Inflammatory macrophage treated with lipopolysaccharide for 1 hour (primary cell): Measurements from ENCODE around the gene MINDY4.

ENCODE experiments used
- DNase-seq, 2 donors: peaks; one replicate each; pipeline ENCODE4 v3.0.0-alpha.2; 2020 to 2022

MINDY4 gene

GRCh38 chr7:30906515-30907240, 135.5 kb downstream of the MINDY4 start:
- no peak for DNase-seq

- DNase-seq: no peak
These were observed 136.5 kb downstream of the MINDY4 start for GRCh38 chr7:30907527-30908267.

- no peak for DNase-seq
These were observed 137.5 kb downstream of the MINDY4 start for GRCh38 chr7:30908681-30909080.

DNA sequence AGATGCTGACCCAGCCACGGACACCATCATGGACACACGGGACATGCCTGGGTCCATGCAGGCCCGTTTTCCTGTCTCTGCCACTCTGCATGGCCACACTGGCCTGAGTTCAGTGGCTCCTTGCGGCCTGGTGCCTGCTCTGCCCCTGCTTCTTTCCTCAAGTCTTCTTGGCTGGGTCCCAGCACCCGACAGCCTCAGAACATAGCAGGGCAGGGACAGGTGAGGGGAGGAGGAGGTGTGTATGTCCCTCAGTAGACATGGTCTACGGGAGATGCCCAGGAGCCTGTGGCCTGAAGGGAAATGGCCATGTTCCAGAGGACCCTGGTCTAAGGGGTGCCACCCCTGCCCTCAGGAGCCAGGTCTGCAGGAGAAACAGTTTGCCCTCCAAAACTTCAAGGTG, 138.2 kb downstream of the MINDY4 start:
- no peak for DNase-seq

- no peak for DNase-seq
These were observed 139.3 kb downstream of the MINDY4 start for GRCh38 chr7:30910411-30911073.

DNA sequence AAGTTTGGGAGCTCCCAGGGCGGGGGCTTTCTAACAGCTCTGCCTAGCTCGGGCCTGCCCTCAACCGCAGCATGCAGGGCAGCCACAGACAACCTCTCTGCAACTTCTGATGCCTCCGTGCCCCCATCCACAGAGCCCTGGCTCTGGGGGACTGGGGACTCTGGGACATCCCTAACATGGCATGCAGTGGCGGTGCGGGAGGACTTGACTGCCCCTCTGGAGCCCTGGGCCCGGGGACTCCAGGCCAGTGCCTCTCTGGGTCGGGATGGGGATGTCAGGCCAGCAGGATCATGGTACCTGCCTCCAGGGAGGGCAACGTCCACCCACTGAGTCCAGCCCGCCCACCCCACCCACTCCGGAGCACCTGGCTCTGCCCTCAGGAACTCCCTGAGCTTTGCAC, 139.9 kb downstream of the MINDY4 start:
- no peak for DNase-seq

DNA sequence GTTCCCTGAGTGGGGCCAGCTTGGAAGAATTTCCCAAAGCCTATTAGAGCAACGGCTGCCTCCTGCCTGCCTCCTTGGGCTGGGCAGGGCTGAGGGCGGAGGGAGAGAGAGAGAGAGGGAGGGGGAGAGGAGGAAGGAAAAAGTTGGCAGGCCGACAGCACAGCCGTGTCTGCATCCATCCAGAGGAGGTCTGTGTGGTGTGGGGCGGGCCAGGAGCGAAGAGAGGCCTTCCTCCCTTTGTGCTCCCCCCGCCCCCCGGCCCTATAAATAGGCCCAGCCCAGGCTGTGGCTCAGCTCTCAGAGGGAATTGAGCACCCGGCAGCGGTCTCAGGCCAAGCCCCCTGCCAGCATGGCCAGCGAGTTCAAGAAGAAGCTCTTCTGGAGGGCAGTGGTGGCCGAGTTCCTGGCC, 140.3 kb downstream of the MINDY4 start, which contains the start of gene AQP1:
Gene AQP1, plus strand, starts transcription at position 293 of the 409 bp plus-strand sequence. Its CDS starts 57 bp downstream, at position 350.
- no peak for DNase-seq

DNA sequence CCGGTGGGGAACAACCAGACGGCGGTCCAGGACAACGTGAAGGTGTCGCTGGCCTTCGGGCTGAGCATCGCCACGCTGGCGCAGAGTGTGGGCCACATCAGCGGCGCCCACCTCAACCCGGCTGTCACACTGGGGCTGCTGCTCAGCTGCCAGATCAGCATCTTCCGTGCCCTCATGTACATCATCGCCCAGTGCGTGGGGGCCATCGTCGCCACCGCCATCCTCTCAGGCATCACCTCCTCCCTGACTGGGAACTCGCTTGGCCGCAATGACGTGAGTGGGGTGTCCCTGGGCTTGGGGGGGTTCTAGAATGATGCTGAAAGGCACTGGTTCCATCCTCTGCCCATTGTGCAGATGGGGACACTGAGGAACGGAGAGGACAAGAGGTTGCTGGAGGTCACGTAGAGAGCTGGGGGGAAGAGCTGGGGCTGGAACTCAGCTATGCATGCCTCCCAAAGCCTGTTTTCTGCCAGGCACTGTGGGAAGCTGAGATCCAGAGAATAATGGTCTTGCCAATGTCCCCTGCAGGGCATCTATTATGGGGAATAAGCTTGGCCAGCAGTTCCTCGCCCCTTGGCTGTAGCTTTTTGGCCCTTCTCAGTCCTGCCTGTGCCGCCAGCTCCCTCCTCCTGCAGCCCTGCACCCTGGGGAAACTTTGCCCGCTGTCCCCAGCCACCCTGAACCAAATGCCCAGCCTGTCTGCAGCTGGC, 141.0 kb downstream of the MINDY4 start:
- no peak for DNase-seq

DNA sequence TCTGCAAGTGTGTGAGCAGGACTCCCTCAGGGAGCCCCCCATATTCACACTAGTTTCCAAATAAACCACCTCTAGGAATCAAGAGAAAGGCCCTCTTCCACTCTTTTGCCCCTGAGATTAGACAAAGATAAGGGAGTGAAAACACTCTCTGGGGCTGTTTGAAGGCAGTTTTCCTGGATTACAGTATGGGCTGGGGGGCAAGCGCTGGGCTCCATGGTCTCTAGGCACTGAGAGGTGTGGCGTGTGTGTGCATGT, 141.4 kb downstream of the MINDY4 start:
- DNase-seq: no peak

- no peak for DNase-seq
These were observed 142.0 kb downstream of the MINDY4 start for GRCh38 chr7:30912986-30913811.

DNA sequence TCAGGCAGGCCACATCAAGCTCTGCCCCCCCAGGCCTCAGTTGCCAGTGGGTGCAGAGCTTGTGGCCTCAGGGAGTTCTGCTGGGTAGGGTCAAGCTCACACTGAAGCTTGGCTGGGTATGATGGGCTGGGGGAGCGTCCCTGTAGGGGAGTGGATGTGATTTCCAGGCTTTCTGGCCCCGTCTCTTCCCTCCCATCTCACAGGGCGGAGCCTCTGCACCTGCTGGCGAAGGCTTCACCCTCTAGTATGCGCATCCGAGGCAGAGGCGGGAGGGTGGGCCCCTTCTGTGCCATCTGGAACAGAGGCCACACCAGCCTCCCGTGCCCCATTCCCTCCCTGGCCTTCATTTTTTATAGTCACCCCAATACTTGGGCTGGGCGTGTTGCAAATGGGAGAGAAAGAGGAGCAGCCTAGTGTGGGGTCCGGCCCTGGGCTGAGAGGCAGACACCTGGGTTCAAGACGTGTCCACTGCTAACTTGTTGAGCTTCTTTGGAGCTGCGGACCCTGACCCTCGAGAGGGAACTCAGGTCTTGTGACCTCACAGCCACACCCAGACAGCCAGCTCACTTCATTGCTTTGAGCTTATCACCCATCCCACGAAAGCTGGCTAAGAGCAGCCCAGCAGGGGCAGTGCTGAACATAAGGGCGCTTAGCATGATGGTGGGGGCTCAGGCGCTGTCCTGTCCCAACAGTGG, 142.8 kb downstream of the MINDY4 start:
- DNase-seq: no peak

DNA sequence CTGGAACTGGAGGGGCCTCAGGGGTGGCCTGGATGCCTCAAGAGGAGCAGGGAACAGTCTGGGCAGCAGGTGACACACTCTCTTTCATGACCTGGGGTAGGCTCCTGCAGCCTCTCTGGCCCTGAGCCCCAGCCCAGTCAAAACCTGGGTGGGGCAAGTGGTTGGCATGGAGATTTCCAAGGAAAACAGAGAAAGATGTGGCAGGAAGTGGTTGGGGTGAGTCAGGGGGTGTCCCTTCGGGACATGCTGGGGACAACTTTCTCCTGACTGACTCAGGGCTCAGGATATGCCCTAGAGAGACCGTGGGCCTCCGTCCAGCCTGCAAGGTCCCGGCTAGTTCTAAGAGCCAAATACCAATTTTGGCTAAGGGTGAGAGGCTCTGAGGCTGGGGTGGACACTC, 143.4 kb downstream of the MINDY4 start:
- no peak for DNase-seq

- no peak for DNase-seq
These were observed 143.9 kb downstream of the MINDY4 start for GRCh38 chr7:30915005-30915601.

GRCh38 chr7:30915751-30916150, 144.5 kb downstream of the MINDY4 start:
- DNase-seq: no peak

DNA sequence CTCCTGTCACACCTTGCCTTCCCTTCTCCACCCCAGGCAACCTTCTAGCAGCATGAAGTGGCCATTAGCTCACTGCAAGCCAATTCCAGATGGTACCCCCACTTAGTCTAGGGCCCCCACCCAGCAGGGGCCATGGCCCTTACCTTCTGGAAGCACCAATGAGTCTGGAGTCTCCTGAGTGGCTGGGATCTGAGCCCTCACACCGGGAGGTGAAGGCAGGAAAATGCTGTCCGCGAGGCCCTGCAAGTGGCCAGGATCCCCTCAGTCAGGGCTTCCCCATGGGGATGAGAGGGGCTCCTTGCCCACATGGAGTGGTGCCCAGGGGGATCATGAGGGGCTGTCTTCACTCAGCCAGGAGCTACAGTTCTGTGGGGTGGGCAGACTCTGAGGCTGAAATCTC, 145.0 kb downstream of the MINDY4 start:
- DNase-seq: no peak

GRCh38 chr7:30916767-30917166, 145.6 kb downstream of the MINDY4 start:
- DNase-seq: no peak

GRCh38 chr7:30917216-30917893, 146.1 kb downstream of the MINDY4 start:
- DNase-seq: no peak

DNA sequence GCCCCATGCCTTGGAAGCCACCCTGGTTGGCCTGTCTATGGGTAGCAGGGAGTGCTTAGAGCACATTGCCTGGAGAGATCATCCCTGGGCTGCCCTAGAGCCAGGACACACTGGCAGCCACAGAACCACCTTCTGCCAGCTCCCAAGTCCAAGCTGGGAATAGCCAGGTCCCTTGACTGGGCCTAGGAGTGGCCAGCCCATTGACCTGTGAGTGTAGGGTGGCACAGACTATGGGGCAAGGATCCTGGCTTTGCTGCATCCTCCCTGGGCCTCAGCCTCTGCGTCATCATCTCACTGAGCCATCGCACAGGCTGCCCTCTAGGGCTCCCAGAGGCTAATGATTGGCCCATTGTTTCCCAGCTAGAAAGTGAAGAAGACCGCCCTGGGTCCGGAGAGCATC, 147.5 kb downstream of the MINDY4 start:
- no peak for DNase-seq

DNA sequence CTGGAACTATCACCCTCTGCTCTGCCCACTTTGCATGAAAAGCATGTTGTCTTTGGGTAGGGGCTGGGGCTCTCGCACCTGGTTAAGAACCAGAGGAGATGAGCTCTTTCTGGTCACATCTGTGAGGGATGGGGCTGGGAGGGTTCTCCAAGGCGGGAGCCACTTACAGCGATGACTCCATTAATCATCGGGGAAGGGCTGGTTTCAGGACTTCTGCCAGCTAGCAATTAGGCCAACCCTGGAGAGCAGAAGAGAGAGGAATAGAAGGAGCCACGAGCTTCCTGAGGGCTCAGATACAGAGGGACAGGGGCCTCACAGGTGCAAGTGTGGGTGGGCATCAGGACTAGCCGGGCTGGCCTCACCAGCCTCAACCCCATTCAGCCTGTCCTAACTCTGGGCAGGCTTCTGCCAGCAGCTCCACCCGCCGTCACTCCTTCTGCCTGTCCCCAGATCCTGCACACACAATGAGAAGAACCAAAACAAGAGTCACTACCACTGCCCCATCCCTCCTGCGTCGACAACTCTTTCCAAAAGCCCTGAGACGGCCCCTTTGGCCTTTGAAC, 148.9 kb downstream of the MINDY4 start:
- no peak for DNase-seq
